Karpas-422 (cell line): Measurements from ENCODE around the gene RAD51B. TPM values are rescaled to one million over a fixed set of nuclear protein-coding genes. Genes with fewer than 3 reads are reported as not detected.
"Not testable (repeated sequence)": the region's sequence is repeated elsewhere in the genome, so short reads cannot be mapped to it uniquely, and the experiment has no call there.

Experiments used
- DNase-seq: peaks from one replicate; pipeline ENCODE4 v3.0.0-alpha.2; 2015
- H2AFZ ChIP-seq: fragments of 200-600 bp; sonication (generic); 2 replicates; pipeline ENCODE4 v1.6.1; 2014; ENCODE audit warnings: antibody characterized with exemption, low read length, mixed read lengths
- H3K27ac ChIP-seq: fragments of 200-600 bp; sonication (generic); 2 replicates; pipeline ENCODE4 v1.5.1; 2014; ENCODE audit warnings: mild to moderate bottlenecking, low read length, moderate library complexity
- H3K27me3 ChIP-seq: fragments of 200-600 bp; sonication (generic); 2 replicates; pipeline ENCODE4 v1.6.1; 2014; ENCODE audit warnings: low read length, mixed read lengths
- H3K36me3 ChIP-seq: fragments of 200-600 bp; sonication (generic); 2 replicates; pipeline ENCODE4 v1.6.1; 2014; ENCODE audit warnings: low read length, mixed read lengths; ENCODE audit not compliant: insufficient read depth
- H3K4me1 ChIP-seq: fragments of 200-600 bp; sonication (generic); 2 replicates; pipeline ENCODE4 v1.6.1; 2014; ENCODE audit warnings: mild to moderate bottlenecking, low read length, mixed read lengths
- H3K4me2 ChIP-seq: fragments of 200-600 bp; sonication (generic); 2 replicates; pipeline ENCODE4 v1.6.1; 2014; ENCODE audit warnings: low read length, low read depth, mild to moderate bottlenecking; ENCODE audit not compliant: poor library complexity, severe bottlenecking
- H3K4me3 ChIP-seq: fragments of 200-600 bp; sonication (generic); 2 replicates; pipeline ENCODE4 v1.5.1; 2014; ENCODE audit warnings: mild to moderate bottlenecking, antibody characterized with exemption, low read length, mixed read lengths
- H3K79me2 ChIP-seq: fragments of 200-600 bp; sonication (generic); 2 replicates; pipeline ENCODE4 v1.6.1; 2014; ENCODE audit warnings: mild to moderate bottlenecking, low read length, mixed read lengths
- H3K9ac ChIP-seq: fragments of 200-600 bp; sonication (generic); 2 replicates; pipeline ENCODE4 v1.6.0; 2014; ENCODE audit warnings: low read length
- H3K9me2 ChIP-seq: fragments of 200-600 bp; sonication (generic), shearing (Covaris generic); replicated peaks from 2 replicates; pipeline ENCODE4 v1.6.0; 2014; ENCODE audit warnings: mild to moderate bottlenecking, low read length, moderate library complexity; ENCODE audit not compliant: insufficient read depth
- H3K9me3 ChIP-seq: fragments of 300-700, 200-600 bp; sonication (generic); 2 replicates; pipeline ENCODE4 v1.6.1; 2014; ENCODE audit warnings: low read length, mixed read lengths
- H4K20me1 ChIP-seq: fragments of 200-600 bp; sonication (generic); 2 replicates; pipeline ENCODE4 v1.6.1; 2014; ENCODE audit warnings: mild to moderate bottlenecking, antibody characterized with exemption, low read length, low read depth; ENCODE audit not compliant: insufficient read depth
- total RNA-seq: library from RNA; depleted of rRNA; stranded (reverse); fragments of >200 nt; shearing (Covaris generic); gene quantifications from 2 replicates; pipeline ENCODE4 v1.2.3, GENCODE V29; 2014; ENCODE audit warnings: low replicate concordance

RAD51B gene
- total RNA-seq, 1 experiment from 2014 or later = 107 TPM

- H3K36me3 ChIP-seq, H3K27ac ChIP-seq, H4K20me1 ChIP-seq, H3K4me3 ChIP-seq, H2AFZ ChIP-seq, H3K4me2 ChIP-seq, H3K27me3 ChIP-seq, H3K9me3 ChIP-seq, DNase-seq, H3K9ac ChIP-seq, H3K9me2 ChIP-seq: not testable (repeated sequence)
- H3K4me1 ChIP-seq = peaks cover 43% of the 10 kb centered on the region
- peaks cover 57% of the 10 kb centered on the region for H3K79me2 ChIP-seq
These were observed 1.1 kb upstream of the RAD51B start for GRCh38 chr14:67818476-67818875.

GRCh38 chr14:67820428-67820971 is 921 bp downstream of the RAD51B start:
- H2AFZ ChIP-seq = peak overlapping the region; percentile 60
- no peaks in the 10 kb centered on the region for H3K9me2 ChIP-seq
- peaks cover 5% of the 10 kb centered on the region; the same call in 1 of the 2 replicates for H3K36me3 ChIP-seq
- peak overlapping the region; percentile 78 for H3K9ac ChIP-seq
- peak; percentile 75 for DNase-seq
- H3K4me3 ChIP-seq = peak overlapping the region; percentile 78
- no peaks in the 10 kb centered on the region for H4K20me1 ChIP-seq
- no peaks in the 10 kb centered on the region for H3K9me3 ChIP-seq
- H3K4me2 ChIP-seq = peak overlapping the region; percentile 72
- H3K27ac ChIP-seq = peak overlapping the region; percentile 30; the same call in 1 of the 2 replicates
- no peaks in the 10 kb centered on the region for H3K27me3 ChIP-seq
- peaks cover 32% of the 10 kb centered on the region for H3K4me1 ChIP-seq
- H3K79me2 ChIP-seq = peaks cover 43% of the 10 kb centered on the region

GRCh38 chr14:67821121-67821520 is 1.5 kb downstream of the RAD51B start:
- H4K20me1 ChIP-seq = no peaks in the 10 kb centered on the region
- H3K36me3 ChIP-seq = peaks cover 6% of the 10 kb centered on the region; the same call in 1 of the 2 replicates
- H3K9me2 ChIP-seq = no peaks in the 10 kb centered on the region
- peaks cover 37% of the 10 kb centered on the region for H3K79me2 ChIP-seq
- no peaks in the 10 kb centered on the region for H3K27me3 ChIP-seq
- H3K27ac ChIP-seq = peak overlapping the region; percentile 30; the same call in 1 of the 2 replicates
- peaks cover 27% of the 10 kb centered on the region for H3K4me1 ChIP-seq
- peak overlapping the region; percentile 72 for H3K4me2 ChIP-seq
- peak overlapping the region; percentile 78 for H3K4me3 ChIP-seq
- peak overlapping the region; percentile 78 for H3K9ac ChIP-seq
- no peaks in the 10 kb centered on the region for H3K9me3 ChIP-seq
- no peak for DNase-seq
- H2AFZ ChIP-seq = peak overlapping the region; percentile 60

- Histone ChIP-seq H3K9me3 (no peaks in the 10 kb centered on the region), H2AFZ (no peak overlapping the region), H3K4me1 (no peaks in the 10 kb centered on the region), H3K79me2 (peaks cover 7% of the 10 kb centered on the region; the same call in 1 of the 2 replicates), H3K4me2 (no peak overlapping the region), H3K9ac (no peak overlapping the region), H3K9me2 (no peaks in the 10 kb centered on the region), H3K36me3 (peaks cover 23% of the 10 kb centered on the region), H3K27me3 (no peaks in the 10 kb centered on the region), H3K27ac (no peak overlapping the region), H4K20me1 (no peaks in the 10 kb centered on the region), H3K4me3 (no peak overlapping the region)
- no peak for DNase-seq
These were observed 11.5 kb downstream of the RAD51B start for GRCh38 chr14:67831113-67831512.

- Histone ChIP-seq H3K9me3 (no peaks in the 10 kb centered on the region), H3K9me2 (no peaks in the 10 kb centered on the region), H3K27ac (no peak overlapping the region), H3K4me2 (no peak overlapping the region), H2AFZ (no peak overlapping the region), H3K27me3 (no peaks in the 10 kb centered on the region), H3K4me3 (no peak overlapping the region), H3K36me3 (peaks cover 6% of the 10 kb centered on the region; the same call in 1 of the 2 replicates), H4K20me1 (no peaks in the 10 kb centered on the region), H3K9ac (no peak overlapping the region), H3K79me2 (peaks cover 5% of the 10 kb centered on the region; the same call in 1 of the 2 replicates), H3K4me1 (no peaks in the 10 kb centered on the region)
- DNase-seq = no peak
These were observed 13.8 kb downstream of the RAD51B start for GRCh38 chr14:67833403-67833802.

GRCh38 chr14:67835596-67835995 is 16.0 kb downstream of the RAD51B start:
- no peaks in the 10 kb centered on the region for H3K9me2 ChIP-seq
- no peak overlapping the region for H3K4me2 ChIP-seq
- H3K27me3 ChIP-seq = no peaks in the 10 kb centered on the region
- no peaks in the 10 kb centered on the region; the same call in 1 of the 2 replicates for H3K4me1 ChIP-seq
- no peak overlapping the region for H3K27ac ChIP-seq
- no peak overlapping the region for H2AFZ ChIP-seq
- DNase-seq = no peak
- no peaks in the 10 kb centered on the region for H3K9me3 ChIP-seq
- no peak overlapping the region for H3K9ac ChIP-seq
- no peaks in the 10 kb centered on the region for H4K20me1 ChIP-seq
- H3K4me3 ChIP-seq = no peak overlapping the region
- peaks cover 7% of the 10 kb centered on the region; the same call in 1 of the 2 replicates for H3K36me3 ChIP-seq
- H3K79me2 ChIP-seq = peaks cover 5% of the 10 kb centered on the region

- Histone ChIP-seq H3K9me2 (no peaks in the 10 kb centered on the region), H3K27ac (no peak overlapping the region), H3K4me1 (peaks cover 4% of the 10 kb centered on the region; the same call in 1 of the 2 replicates), H3K36me3 (peaks cover 7% of the 10 kb centered on the region; the same call in 1 of the 2 replicates), H2AFZ (no peak overlapping the region), H3K4me2 (no peak overlapping the region), H3K9ac (no peak overlapping the region), H3K27me3 (no peaks in the 10 kb centered on the region), H3K9me3 (no peaks in the 10 kb centered on the region), H3K79me2 (peaks cover 15% of the 10 kb centered on the region), H3K4me3 (no peak overlapping the region), H4K20me1 (no peaks in the 10 kb centered on the region)
- DNase-seq = peak; percentile 93
These were observed 17.5 kb downstream of the RAD51B start for GRCh38 chr14:67837011-67837624.

- H2AFZ ChIP-seq = no peak overlapping the region
- no peak overlapping the region for H3K4me3 ChIP-seq
- no peaks in the 10 kb centered on the region for H3K27me3 ChIP-seq
- H3K27ac ChIP-seq = no peak overlapping the region
- no peaks in the 10 kb centered on the region; the same call in 1 of the 2 replicates for H3K9me3 ChIP-seq
- H3K36me3 ChIP-seq = peaks cover 10% of the 10 kb centered on the region; the same call in 1 of the 2 replicates
- no peak overlapping the region for H3K9ac ChIP-seq
- H3K4me1 ChIP-seq = peaks cover 1% of the 10 kb centered on the region; the same call in 1 of the 2 replicates
- no peaks in the 10 kb centered on the region for H3K9me2 ChIP-seq
- peaks cover 80% of the 10 kb centered on the region for H3K79me2 ChIP-seq
- no peak for DNase-seq
- no peaks in the 10 kb centered on the region for H4K20me1 ChIP-seq
- no peak overlapping the region for H3K4me2 ChIP-seq
These were observed 26.5 kb downstream of the RAD51B start for GRCh38 chr14:67846029-67846610.
